ENCODE results near the gene CREB5.

GRCh38 chr7:28779954-28780353 is 367.6 kb downstream of the CREB5 start:
- TF ChIP-seq CTCF (IDR thresholded peaks at IDR 0.05): no peak
- TF ChIP-seq POLR2A (IDR thresholded peaks at IDR 0.05): no peak
